ENCODE measurements around the gene PROCA1. TPM values are rescaled to one million over a fixed set of nuclear protein-coding genes. Genes with fewer than 3 reads are reported as not detected.
"Not testable (repeated sequence)": the region's sequence is repeated elsewhere in the genome, so short reads cannot be mapped to it uniquely, and the experiment has no call there.

PROCA1 gene
- total RNA-seq, 1 donor from 2014 or later = 18.1 TPM

DNA sequence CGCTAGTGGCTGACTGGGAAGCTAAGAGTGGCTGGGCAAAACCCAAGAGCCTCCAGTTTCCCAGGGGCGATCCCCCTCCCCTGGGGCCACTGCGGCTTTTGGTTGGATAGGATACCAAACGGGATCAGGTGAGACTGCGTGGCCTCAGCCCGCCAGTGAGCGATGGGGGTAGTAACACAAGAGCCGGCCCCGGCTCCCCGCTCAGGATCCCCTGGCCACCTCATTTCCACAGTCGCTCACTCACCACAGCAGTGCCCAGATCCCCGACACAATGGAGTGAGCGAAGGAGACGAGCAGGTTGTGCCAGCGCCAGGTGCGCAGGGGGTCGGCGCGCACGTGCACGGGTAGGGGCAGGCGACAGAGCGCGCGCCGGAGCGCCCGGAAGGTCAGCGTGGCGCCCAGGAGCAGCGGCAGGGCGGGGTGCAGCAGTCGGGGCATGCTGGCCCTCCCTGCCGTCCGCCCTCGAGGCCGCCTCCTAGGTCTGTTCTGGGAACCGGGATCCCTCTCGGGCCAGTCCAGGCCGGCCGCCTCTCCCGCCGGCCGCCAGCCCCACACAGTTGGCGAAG is 14.1 kb upstream of the PROCA1 start:
- DNase-seq (ENCODE audit: low spot score) = no peak

DNA sequence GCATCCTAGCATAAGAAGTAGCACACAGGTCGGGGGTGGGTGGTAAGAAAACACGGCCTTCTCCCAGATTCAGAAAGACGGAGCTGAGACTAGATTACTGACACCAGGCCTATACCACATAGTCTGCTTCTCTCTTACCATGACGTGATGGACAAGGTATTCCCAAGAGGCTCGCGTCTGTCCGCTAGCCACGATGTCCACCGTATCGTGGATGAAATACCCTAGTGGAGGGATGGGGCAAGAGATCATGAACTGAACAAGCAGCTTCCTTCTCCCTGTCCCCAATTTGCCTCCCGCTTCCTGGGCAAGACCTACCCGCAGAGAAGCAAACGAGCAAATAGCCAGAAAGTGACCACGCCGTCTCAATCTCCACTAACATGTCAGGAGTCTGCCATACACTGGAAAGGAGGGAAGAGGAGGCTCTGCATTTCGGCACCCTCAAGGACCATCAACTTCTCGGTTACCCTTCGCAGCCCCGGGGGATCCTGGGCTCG is 13.5 kb upstream of the PROCA1 start:
- DNase-seq (ENCODE audit: low spot score) = peak; percentile 38

DNA sequence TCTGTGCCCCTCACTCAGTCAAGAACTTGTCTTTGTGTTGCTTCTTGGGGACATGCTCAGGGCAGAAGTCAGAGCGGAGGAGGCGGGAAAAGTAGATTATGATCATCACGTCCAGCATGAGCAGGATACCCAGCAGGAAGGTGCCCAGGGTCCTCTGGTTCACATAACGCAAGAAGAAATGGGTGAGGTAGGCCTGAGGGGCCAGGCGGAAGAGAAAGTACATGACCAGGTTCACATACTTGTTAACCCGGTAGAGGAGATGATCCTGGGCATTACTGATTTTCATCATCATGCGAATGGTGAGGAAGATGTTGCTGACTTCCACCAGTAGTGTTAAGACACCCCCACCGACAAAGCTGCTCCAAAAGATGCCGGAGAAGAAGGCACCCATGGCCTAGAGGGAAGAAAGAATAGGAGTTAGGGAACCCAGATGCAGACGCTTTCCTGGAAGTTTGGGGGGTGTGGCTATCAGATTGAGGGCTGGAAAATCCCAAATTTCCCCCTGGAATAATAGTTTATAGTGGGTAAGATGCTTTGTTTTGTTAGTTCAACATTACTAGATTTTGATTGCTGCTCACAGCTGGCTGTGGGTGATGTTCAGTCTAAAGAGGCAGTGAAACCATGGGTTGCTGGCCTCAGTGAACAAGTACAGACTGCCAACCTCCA is 12.9 kb upstream of the PROCA1 start:
- DNase-seq (ENCODE audit: low spot score) = no peak

DNA sequence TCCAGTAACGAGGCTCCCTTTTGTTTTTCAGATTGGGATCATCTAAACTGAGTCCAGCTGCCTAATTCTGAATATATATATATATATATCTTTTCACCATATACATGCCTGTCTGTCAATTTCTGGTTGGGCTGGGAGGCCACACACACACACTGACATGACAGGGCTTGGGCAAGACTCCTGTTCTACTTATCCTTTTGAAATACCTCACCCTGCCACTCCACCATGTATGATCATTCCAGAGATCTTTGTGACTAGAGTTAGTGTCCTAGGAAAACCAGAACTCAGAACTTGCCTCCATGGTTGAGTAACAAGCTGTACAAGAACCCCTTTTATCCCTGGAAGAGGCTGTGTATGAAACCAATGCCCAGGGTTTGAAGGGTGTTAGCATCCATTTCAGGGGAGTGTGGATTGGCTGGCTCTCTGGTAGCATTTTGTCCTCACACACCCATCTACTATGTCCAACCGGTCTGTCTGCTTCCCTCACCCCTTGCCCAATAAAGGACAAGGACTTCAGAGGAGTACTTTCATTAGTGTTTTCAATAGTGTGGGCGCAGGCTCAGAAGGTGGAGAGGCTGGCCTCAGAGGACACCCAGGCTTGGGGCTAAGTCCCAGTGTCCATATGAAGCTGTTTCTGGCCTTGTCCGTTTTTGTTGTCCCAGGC is 12.3 kb upstream of the PROCA1 start:
- not testable (repeated sequence) for DNase-seq (ENCODE audit: low spot score)

DNA sequence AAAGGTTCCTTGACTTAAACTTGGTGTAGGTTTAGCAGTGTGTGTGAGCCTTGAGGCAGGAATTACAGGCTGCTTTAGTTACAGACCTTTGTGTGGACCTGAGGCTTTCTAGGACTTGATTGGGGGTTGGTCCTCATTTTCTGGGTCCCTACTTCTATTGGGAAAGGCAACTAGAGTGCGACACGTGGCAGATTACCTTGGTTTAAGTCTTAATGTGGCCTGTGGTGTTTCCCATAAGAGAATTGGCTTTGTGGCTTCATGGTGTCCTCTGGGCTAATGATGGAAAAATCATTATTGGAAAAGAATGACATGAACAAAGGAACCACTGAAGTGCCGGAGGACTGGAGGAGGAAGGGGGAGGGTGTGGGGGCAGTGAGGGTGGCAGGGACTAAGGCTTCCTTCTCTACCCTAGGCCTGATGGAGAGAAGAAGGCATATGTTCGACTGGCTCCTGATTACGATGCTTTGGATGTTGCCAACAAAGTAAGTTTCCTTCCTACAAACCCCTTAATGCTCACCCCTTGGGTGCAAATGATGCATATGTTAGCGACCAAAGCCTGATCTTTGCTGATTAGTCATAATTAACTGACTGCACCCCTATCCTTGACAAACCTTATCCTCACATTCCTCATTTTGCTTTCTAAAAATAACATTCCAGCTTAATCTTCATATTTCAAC is 11.6 kb upstream of the PROCA1 start:
- no peak for DNase-seq (ENCODE audit: low spot score)

DNA sequence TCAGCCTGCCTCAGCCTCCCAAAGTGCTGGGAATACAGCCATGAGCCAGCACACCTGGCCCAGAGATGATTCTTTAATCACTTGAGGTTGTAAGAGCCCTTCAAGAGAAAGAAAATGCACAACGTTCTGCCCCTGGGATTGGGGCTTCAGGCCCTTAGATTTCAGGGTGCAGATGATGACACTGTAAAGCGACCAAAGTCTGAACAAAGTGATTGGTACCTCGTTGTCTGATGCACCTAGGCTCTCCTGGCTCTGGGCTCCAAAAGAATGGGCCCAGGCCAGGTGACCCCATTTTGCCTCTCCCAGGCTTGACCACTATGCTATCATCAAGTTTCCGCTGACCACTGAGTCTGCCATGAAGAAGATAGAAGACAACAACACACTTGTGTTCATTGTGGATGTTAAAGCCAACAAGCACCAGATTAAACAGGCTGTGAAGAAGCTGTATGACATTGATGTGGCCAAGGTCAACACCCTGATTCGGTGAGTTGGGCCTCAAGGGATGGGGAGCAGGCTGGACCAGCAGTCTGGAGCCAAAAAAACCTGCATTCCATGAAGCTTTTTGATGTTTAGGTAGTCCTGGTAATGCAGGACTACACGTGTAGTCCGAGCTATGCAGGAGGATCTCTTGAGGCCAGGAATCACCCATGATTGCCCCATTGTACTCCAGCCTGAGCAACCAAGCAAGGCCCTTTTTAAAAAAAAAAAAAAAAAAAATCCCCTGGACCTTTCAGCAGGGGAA is 10.9 kb upstream of the PROCA1 start:
- DNase-seq (ENCODE audit: low spot score) = no peak

DNA sequence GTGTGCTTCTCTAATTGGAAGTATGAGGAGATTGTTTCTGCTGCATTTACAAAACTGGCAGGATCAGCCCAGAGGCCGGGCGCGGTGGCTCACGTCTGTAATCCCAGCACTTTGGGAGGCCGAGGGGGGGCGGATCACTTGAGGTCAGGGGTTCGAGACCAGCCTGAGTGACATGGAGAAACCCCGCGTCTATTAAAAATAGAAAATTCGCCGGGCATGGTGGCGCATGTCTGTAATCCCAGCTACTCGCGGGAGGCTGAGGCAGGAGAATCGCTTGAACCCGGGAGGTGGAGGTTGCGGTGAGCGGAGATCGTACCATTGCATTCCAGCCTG is 9.3 kb upstream of the PROCA1 start:
- DNase-seq (ENCODE audit: low spot score) = not testable (repeated sequence)

DNA sequence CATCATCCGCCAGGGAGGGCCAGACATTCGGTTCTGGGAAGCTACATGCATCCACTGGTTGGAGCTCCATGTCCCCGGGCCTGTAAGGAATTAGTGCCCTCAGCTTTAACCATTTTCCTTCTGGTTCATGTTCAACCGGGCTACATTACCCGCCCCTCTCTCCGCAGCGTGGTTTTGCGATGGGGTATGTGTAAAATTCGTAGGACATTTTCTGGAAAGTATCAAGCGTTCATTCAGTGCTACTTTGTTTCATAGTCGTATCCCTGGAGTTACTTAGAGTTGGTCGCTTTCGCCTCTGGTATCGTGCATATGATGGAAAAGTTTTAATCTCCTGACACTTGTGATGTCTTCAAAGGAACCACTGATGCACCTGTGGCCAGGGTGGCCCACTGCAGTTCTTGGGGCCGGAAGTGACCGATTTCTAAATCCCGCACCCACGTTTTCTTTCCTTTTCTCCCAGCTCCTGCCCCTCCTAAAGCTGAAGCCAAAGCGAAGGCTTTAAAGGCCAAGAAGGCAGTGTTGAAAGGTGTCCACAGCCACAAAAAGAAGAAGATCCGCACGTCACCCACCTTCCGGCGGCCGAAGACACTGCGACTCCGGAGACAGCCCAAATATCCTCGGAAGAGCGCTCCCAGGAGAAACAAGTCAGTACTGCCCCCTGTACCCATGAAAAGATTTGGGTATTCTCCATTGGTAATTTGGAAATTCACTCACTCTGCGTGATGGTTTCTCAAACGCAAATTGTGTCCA is 8.7 kb upstream of the PROCA1 start:
- DNase-seq (ENCODE audit: low spot score) = no peak

DNA sequence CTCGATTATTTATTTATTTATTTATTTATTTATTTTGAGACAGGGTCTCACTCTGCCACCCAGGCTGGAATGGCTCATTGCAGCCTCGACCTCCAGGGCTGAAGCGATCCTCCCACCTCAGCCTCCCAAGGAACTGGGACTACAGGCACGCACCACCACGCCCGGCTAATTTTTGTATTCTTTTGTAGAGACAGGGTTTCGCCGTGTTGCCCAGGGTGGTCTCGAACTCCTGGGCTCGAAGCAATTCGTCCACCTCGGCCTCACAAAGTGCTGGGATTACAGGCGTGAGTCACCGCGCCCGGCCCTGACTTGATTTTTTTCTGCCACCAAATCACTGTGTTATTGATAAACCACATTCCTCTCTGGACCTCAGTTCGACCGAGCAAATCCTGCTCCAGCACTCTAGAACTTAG is 7.3 kb upstream of the PROCA1 start:
- DNase-seq (ENCODE audit: low spot score) = no peak

DNA sequence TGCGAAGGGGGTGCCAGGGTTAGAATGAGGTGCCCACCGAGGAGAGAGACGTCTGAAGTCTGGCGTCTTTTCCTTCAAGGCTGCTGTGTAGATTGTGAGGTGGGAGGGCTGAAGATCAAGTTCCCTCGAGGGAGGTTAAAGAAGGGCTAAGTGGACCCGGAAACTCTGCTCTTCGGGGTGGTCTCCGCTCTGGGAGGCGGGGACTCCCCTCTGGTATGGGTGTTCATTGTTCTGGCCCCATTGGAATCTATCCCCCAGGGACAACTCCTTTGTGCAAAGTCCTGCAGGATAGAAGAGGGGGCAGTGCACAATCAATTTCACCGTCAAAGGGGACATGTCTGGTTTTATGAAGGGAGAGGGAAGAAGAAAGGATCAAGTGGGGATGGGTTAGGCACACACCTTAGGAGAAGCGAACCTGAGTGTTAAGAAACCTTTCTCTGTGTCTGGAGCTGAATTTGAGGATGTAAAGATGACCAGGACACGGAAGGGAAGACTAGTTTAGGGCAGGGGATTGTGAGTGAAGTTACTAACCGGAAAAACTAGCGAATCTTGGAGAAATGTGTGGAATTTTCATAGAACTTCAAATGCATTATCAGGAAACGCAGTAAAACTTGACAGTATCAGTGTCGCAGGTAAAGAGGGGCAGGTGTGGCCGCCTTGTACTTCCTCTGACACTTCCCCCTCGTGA is 6.8 kb upstream of the PROCA1 start:
- DNase-seq (ENCODE audit: low spot score) = no peak

DNA sequence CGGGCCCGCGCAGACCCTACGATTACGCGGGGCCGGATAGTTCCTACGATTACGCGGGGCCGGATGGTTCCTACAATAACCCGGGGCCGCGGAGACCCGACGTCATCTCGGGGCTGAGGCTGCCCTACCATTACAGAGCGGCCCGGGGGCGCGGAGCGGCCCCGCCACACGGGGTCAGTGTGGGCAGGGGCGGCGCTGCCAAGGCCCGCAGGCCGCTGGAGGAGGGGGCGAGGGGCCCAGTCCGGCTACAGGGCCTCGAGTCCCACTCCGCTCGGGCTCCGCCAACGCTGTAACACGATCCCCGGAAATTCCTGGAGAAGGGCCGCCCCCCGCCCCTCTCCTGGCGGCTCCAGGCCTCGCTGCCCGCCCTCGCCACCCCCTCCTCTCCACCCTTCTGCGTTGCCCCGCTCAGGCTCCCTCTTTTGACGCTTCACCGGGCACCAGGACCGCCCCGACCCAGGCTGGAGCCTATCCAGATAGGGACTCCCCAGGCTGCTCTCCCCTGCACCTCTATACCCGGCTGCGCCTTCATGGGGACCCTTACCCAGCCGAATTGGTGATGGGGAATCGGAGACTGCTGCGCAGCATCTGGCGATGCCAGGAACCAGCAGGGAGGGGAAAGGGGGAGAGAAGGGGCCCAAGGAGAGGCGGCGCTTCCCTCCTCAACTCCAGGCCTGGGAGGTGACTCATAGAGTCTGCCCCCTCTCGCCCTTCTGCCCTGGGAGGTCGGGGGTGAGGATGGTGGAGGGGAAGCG is 6.1 kb upstream of the PROCA1 start, which contains the start of gene RAB34:
Gene RAB34, minus strand, starts transcription at position 291 of the 755 bp plus-strand sequence. CDS start 602 bp downstream, outside the sequence.
- DNase-seq (ENCODE audit: low spot score) = peak; percentile 96

DNA sequence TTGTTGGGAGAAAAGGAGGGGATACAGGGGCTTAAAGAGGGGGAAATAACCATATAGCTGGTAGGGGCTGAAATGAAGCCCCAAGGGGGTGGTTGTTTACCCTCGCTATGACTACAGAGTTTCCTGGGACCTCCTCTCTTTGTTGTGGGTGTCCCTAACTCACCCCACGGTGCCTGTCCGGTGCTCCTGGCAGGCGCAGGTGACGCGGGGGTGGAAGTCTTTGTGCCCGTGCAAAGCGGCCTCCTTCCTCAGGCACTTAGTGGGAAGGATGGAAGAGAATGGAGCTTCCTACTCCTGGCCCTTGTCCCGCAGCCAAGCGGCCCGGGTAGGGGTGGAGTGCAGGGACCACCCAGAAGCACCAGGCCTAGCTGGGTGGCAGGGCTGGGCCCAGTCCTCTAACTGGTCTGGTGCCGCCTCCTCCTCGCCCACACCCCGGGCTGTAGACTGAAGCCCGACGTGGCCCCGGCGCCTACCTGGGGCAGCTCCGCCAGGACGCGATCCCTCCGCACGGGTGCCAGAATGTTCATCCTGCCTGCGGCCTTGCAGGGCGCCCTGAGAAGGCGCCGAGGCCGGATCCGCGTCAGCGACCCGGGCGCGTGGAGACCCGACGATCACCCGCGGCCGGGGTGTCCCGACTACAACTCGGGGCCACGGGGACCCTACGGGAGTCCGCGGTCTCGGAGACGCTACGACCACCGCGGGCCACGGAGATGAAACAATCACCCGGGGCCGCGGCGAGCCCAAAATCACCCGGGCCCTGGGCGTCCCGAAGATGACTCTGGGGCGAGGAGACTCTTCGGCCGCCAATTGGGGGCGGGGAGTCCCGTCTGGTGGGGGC is 5.3 kb upstream of the PROCA1 start:
- DNase-seq (ENCODE audit: low spot score) = peak; percentile 41

DNA sequence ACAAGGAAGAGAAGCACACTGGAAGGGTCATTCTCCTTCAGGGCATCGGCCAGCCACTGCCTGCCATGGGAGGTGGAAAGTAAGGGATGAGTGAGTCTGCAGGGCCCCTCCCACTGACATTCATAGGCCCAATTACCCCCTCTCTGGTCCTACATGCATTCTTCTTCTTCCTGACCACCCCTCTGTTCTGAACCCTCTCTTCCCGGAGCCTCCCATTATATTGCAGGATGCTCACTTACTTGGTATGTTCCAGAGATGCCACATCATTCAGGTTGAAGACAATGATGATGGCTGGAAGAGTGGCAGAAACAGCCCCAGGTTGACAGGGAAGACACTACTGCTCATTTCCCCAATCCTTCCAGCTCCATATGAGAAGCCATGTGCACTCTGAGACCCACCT is 3.5 kb upstream of the PROCA1 start:
- no peak for DNase-seq (ENCODE audit: low spot score)

DNA sequence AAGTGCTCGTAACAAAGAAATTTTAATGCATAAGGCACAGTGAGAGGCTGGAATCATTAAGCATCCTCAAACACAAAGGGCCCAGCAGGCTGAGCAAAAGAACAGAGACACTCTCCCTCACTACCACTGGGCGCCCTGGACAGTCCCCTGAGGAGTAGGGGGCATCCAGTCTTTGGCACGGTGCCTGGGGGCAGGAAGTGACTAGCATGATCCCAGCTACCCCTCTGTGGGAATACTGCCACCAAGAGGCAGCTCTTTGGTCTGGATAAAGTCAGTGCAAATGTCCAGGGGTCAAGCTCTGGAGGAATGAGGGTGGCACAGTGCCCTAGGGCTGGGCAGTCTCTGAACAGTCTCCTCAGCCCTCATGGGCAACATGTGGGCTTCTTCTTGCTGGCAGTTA is 2.6 kb upstream of the PROCA1 start:
- no peak for DNase-seq (ENCODE audit: low spot score)

DNA sequence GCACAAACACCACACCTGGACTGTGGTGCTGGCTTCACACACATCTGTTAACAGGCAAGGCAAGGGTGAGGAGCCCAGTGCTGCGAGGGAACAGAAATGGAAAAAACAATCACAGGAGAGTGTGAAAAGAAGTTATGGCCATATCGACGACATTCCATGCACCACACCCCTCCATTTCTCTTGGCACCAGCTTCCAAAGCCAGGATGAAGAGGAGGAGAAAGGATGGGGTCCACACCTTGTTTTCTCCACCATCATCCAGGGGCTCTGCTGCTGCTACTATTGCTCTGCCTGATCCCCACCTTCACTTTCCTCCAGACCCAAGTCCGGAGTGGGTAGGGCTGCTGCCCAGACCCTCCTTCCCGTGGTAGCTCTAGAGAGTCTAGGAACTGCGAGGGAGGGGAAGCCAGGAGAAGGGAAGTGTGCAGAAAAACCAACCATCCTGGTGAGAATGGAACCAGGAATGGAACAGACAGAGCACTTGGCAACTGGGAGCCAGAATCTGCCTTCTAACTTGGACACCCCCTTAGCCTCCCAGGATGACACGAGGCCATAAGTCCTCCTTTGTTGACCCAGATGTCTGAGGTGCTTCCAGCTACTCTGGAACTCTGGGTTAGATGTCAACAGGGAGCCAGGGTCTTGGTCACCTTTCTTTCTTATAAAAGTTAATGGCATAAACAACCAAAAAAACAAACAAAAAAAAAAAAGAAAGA is 1.2 kb upstream of the PROCA1 start:
- no peak for DNase-seq (ENCODE audit: low spot score)

DNA sequence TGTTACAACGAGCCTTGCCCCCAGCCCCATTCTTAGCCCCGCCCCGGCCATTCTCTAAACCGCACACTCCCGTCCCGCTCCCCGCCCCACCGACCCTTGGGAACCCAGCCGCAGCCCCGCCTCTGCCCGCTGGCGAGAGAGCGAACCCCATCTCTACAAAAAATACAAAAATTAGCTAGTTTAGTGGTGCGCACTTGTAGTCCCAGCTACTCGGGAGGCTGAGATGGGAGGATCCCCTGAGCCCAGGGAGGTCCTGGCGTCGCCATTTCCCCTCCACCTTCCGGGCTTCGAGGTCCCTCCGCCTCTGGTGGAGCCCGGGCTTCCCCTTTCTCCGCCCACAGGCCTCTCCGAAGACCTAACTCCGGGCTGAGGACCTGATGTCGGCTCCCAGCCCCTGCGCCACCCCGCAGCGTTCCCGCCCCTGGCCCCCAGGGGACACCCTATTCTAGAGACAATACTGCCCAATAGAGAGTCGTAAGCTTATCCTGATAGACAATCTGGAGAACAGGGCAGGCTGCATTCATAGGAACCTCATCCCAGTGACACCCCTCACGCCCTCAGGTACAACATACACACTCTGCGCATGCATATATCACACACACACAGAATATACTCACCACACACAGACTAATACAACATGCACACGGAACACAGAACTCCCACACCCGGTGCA is 480 bp upstream of the PROCA1 start:
- DNase-seq (ENCODE audit: low spot score) = peak; percentile 56

Measured in umbilical cord (tissue), 2 donors.